KBM-7 (cell line): Measurements from ENCODE around the gene LTBP2.
A peak's percentile ranks its signal among the peaks of the same experiment; 100 is the strongest.

Experiments used
- DNase-seq: peaks from one replicate; pipeline ENCODE4 v3.0.0-alpha.2; 2015
- in situ Hi-C: fragments of 300-500 bp; cut with MboI; formaldehyde crosslinking; loops from 2 replicates; pipeline ENCODE4 v1.14.3; 2020; ENCODE audit warnings: low sequenced_read_pairs, low pct_unique_long_range_greater_than_20kb, mixed read lengths

Gene LTBP2

GRCh38 chr14:74504874-74505720 lies 106.9 kb downstream of the LTBP2 start:
- no peak for DNase-seq
- in situ Hi-C loops, result no loop called here

DNA sequence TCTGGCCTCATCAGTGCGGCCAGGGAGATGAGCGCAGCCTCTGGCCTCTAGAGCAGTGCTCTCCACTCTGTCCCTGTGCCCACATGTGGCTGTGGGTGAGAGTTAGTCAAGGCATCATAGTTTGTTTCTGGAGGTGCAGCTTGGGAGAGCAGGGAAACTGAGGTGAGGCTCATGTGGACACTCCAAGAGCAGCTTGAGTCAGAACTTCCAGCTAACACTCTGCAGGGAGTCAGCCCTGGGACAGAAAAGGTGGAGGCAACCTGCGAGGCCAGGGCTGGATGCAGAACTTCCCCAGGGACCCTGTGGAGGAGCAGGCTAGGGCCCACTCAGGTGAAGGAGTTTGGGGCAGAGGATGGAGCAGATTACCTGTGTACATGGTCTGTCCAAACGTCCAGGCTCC lies 107.6 kb downstream of the LTBP2 start:
- in situ Hi-C loops, result no loop called here
- DNase-seq, result no peak

DNA sequence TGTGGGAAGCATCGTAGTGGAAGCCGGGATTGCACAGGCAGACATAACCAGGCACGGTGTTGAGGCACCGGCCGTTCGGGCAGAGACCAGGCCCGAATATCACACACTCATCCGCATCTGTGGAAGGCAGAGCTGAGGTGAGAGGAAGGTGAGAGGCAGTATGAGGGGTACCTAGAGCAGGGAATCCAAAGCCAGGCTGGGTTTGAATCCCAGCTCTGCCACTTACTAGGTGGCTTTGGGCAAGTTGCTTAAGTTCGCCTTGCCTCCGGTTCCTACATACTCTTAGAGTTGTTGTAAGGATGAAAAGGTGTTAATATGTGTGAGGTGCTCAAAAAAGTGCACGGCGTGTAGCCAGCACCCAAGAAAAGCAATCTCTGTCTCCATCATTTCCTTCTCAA lies 108.1 kb downstream of the LTBP2 start:
- in situ Hi-C loops, result no loop called here
- no peak for DNase-seq

- in situ Hi-C loops, result no loop called here
- DNase-seq, result no peak
These were observed 108.6 kb downstream of the LTBP2 start for GRCh38 chr14:74503291-74503937.

DNA sequence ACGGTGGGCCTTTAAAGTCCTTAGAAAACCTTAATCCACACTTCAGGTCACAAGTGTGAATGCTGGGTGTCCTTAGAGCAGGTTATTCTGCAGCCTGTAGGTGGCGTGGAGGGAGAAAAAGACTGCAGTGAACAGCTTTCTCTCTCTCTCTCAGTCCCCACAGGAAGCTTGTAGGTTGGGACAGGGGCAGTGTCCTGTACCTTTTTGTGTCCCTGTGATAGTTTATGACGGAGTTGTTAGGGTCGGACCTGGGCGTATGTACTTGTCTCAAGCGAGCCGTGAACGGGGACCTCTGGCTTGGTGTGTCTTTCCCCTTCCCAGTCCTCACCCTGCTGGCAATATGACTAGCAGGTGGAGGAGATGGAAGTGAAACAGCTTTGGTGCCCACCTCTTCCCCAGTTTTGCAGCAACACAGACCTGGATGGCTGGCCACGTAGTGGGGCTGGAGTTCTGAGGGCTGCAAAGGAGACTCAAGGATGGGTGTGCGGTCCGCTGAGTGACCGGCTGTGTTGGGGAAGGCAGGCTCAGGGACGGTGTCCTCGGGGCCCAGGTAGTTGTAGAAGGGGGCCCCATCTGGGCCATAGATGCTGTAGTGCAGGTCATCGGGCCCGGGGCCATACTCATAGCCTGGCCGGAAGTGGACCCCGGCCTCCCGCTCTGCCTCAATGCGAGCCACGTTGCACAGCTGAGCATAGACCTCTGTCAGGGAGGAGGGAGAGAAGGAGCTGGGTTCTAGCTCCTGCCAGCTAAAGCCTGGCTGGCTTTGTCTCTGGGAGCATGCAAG lies 109.6 kb downstream of the LTBP2 start:
- in situ Hi-C loops, result no loop called here
- peak; percentile 53 for DNase-seq

DNA sequence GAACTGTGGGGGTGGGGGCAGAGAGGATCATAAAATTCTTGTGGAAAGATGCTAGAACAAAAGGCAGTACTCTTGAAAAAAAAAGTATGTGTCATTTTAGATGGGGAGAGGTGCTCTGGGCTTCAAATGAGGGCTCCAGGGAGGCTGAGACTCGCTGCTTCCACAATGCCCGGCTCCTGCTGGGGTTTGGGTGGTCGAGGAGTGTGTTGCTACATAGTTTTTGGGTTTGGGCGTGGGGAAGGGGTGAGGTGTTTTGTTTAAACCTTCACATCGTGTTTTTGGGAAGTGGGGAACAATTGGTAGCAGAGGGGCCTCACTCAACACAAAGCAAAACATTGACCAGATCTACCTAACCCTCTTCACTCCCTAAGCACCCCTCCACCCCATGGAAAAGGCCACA lies 110.3 kb downstream of the LTBP2 start:
- in situ Hi-C loops, result no loop called here
- no peak for DNase-seq

- peak; percentile 51 for DNase-seq
These were observed 110.9 kb downstream of the LTBP2 start for GRCh38 chr14:74501135-74501614.

DNA sequence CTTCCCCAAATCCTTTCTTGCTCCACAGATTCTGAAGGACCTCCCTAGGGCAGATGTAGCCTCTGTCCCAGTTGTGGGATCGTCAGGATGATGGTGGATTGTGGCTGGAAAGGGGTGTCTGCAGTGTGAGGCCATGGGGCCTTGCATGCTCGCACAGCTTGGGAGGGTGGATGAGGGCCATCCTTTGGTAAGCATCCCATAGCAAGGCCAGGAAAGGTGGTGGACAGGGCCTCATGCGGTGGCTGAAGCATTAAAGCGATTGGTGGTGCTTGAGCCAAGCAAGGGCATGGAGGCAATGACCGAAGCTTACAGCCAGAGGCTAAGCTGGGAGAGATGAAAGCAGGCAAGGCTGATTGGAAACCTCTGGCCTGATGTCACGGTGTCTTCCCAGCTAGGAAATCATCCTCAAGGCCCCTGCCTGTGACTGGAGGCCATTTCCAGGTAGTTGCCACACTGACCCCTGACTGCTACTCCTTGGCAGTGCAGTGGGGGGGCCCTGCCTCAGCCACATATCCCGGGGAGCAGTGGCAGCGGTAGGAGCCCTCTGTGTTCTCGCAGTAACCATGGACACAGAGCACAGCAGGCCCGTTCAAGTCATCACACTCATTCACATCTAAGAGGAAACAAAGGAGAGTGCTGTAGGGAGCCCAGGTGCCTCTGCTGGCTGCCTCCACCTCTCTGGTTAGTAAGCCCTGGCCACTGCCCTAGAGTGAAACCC lies 111.5 kb downstream of the LTBP2 start:
- in situ Hi-C loops, result no loop called here
- DNase-seq, result no peak

More at GRCh38 chr14:74501135-74501614, 110.9 kb downstream of the LTBP2 start:
- in situ Hi-C loops, result no loop called here

DNA sequence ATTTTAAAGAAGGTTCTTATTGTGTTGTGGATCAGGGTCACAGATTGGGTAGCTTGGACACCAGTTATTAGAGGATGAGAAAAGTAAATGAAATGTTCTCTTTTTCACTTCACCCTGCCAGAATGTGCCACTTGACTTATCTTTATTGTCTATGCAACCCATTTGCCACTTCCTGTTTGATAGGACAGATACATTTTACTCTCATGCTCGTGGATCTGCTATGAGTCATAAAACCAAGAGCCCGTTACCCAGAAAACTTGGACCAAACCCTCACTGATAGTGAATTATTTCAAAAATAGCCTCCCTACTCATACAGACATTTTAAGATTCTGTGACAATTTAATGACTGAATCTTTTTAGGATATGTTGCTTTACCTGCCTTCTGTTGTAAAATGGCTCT lies 116.7 kb downstream of the LTBP2 start:
- in situ Hi-C loops, result no loop called here
- peak; percentile 60 for DNase-seq

DNA sequence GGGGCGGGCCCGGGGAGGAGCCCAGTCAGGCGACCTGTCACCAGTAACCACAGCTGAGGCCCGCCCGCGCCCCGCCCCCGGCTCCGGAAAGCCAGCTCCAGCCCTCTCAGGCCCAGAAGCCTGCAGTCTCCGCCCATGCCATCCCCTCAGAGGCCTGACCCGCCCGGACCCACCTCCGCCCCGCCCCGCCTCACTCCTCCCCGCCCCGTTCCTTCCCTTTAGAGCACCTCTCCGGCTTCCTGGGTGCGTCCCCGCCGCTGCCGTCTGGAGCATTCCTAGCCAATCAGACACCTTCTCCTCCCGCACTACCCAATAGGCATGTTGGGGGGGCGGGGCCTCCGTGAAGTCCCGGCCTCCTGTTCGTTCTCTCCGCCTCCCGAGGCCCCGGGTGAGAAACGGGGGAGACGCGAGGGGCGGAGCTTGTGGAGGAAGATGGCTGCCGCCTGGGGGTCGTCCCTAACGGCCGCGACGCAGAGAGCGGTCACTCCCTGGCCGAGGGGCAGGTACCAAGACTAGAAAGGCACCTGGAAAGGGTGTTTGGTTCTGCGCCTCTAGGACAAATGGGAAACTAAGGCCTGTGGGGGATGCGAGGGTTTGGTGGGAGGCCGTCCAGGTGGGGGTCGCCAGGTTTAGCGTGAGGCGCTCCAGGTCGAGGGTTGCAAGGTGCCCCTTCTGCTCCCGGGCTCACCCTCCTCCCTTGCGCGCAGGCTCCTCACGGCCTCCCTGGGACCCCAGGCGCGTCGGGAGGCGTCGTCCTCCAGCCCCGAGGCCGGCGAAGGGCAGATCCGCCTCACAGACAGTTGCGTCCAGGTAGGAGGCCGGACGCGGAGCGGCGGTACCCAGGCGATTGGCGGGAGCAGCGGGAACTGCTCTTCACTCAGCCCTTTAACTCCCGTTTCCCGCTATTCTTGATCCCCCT lies 118.4 kb downstream of the LTBP2 start, which contains the start of gene ISCA2:
Gene ISCA2, plus strand, starts transcription at position 423 of the 919 bp plus-strand sequence. Its CDS starts 10 bp downstream, at position 433.
- in situ Hi-C loops, result no loop called here
- DNase-seq, result peak; percentile 98

- no peak for DNase-seq
- in situ Hi-C loops, result no loop called here
These were observed 119.2 kb downstream of the LTBP2 start, which contains the start of gene NPC2 for GRCh38 chr14:74492776-74493342. TSS of gene NPC2 (minus strand) at chr14:74493305. CDS start at chr14:74493274, 31 bp downstream.

DNA sequence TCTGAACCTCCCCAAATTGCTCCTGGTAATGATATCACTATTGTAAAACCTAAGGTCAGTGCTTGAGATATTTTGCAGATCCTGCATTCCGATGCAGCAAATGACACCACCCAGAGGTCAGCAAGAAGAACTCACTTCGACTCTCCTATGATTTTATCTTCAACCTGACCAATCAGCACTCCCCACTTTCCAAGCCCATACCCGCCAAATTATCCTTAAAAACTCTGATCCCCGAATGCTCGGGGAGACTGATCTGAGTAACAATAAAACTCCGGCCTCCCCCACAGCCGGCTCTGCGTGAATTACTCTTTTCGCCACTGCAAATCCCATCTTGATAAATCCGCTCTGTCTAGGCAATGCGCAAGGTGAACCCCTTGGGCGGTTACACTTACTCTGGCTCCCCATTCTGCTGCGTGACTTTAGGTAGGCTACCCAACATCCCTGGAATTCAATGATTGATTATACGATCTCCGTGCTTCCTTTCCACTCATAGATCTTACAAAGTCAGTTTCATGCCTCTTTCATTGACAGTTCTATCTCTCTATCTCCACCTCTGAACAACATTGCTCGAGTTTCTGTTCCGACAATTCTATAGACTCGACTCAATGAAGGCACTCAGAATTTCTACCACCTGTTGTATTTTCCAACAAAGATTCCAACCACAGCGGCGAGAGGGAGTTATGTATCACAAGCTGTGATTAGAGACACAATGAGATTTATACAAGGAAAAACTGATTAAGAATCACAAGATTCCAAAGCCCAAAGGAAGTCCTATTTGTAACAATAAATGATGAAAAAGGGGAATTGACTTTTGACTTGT lies 119.9 kb downstream of the LTBP2 start:
- DNase-seq, result no peak
- in situ Hi-C loops, result no loop called here

- in situ Hi-C loops, result no loop called here
- no peak for DNase-seq
These were observed 121.6 kb downstream of the LTBP2 start for GRCh38 chr14:74490486-74490885.

GRCh38 chr14:74488786-74489397 lies 123.1 kb downstream of the LTBP2 start:
- peak; percentile 78 for DNase-seq
- in situ Hi-C loops, result no loop called here

GRCh38 chr14:74486164-74486563 lies 125.9 kb downstream of the LTBP2 start:
- in situ Hi-C loops, result no loop called here
- no peak for DNase-seq

DNA sequence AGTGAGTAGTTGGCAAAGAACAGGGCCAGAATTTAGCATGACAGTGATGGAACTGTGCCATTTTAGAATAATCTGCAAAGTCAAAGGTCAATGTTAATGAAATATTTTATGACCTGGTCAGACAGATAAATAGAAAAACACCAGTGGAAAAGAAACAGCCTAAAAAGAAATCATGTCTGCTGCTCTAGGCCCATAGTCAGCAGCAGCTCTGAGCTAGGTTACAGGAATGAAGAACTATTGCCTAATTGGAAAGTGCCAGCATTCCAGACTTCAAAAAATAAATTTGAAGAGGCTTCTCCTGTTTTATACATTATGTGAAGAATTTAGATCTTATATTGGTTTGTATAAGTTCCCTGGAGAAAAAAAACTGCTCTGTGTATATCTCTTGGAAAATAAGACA lies 128.7 kb downstream of the LTBP2 start:
- in situ Hi-C loops, result no loop called here
- DNase-seq, result no peak
